Astrocyte of the spinal cord (primary cell): ENCODE measurements around the gene ATP6V0B.
A peak's percentile ranks its signal among the peaks of the same experiment; 100 is the strongest.

Source experiments
- DNase-seq: peaks from one replicate; pipeline ENCODE4 v3.0.0; 2011; ENCODE audit warnings: low read depth, low spot score
- H3K4me3 ChIP-seq: 2 replicates; pipeline ENCODE4 v1.5.1; 2011; ENCODE audit warnings: low read depth, mild to moderate bottlenecking, low read length, moderate library complexity
- CTCF ChIP-seq: IDR thresholded peaks from 2 replicates; pipeline ENCODE4 v1.5.1; 2012; ENCODE audit warnings: low read depth, mild to moderate bottlenecking, low read length, inconsistent platforms
- in situ Hi-C: cut with HindIII; loops from 2 replicates; pipeline ENCODE4 v1.10.0; 2017; ENCODE audit warnings: low sequenced_read_pairs

Gene ATP6V0B

DNA sequence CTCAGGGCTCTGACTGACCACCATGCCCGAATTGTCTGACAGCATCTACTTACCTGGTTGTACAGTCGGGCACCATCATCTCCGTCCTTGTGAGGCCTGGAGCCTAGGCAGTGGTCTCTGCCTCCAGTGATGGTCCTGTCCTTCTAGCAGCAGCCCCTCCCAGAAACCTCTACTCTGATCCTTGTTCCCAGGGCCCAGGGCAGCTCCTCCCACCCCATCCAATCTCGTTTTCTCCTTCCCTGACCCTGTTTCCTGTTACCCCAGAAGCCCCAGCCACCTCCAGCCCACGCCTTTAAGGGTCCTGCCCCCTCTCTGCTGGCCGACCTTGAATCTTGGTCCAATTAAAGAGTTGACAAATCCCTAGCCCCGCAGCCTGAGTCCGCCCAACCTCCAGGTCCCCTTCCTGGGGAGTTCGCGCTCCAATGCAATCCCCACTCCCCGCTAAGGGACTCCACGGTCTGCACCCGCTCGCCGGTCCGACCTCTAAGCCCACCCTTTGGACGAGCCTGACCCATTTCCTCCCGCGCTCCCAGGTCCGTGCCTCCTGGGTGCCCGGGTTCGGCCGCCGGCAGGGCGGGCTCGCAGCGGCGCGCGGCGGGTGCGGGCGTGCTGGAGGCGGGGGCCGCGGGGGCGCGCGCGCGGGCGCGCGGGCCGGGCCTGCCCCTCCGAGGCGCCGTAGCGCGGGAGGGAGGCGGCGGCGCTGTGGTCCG is 3.9 kb downstream of the ATP6V0B start, which contains the start of gene B4GALT2:
B4GALT2 (plus strand) TSS at position 660 of the 710 bp plus-strand sequence. CDS start 1,951 bp downstream, outside the sequence.
- in situ Hi-C loops = no loop called here
- no peak for DNase-seq
- peak within 1 kb of the TSS; percentile 59 for H3K4me3 ChIP-seq
- TF ChIP-seq CTCF = no peak

DNA sequence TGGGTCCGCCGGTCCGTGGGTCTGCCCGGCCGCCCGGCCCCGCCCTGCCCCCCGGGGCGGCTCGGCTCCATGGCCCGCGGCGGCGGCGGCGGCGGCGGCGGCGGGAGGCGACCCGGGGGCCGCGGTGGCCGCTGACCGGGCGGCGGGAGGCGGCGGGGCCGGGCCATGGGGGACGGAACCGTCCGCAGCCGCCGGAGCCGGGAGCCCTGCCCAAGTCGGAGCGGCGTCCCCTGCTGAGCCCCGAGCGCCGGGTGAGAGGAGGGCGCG is 4.4 kb downstream of the ATP6V0B start:
- H3K4me3 ChIP-seq = peak overlapping the region; percentile 59
- TF ChIP-seq CTCF = no peak
- in situ Hi-C loops = no loop called here
- DNase-seq = no peak

DNA sequence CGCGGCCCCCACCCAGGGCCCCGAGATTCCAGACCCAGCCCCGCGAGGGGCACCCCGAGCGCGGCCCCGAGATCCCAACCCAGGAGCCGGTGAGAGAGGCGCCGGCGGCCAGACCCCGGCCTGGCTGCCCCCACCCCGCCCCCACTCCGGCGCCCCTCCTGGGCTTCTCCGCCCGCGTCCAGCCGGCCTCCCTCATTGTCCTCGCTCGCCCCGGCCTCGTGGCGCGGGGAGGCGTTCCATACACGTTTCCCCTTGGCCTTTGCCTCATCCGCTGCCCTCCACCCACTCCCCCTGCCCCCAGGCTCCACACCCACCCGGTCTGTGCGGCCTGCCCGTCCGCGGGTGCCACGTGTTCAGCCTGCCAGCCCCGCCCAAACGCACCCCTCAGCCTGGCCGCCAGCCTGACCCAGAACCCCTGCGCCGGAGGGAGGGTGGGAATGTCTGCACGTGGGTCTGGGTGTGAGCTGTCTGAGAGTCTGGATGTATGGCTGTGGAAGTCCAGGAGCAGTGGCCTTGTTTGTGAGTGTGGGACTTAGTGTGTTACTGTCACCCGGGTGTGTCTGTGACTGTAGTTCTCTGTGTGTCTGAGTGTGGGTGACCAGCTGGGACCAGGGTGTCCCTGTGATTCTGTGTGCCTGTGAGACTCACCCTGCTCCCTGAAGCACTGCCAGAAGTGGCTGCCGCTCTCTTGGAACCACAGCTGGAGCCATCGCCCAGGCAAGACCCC is 4.9 kb downstream of the ATP6V0B start:
- H3K4me3 ChIP-seq = peak overlapping the region; percentile 59
- in situ Hi-C loops = no loop called here
- DNase-seq = peak; percentile 40
- TF ChIP-seq CTCF = no peak

DNA sequence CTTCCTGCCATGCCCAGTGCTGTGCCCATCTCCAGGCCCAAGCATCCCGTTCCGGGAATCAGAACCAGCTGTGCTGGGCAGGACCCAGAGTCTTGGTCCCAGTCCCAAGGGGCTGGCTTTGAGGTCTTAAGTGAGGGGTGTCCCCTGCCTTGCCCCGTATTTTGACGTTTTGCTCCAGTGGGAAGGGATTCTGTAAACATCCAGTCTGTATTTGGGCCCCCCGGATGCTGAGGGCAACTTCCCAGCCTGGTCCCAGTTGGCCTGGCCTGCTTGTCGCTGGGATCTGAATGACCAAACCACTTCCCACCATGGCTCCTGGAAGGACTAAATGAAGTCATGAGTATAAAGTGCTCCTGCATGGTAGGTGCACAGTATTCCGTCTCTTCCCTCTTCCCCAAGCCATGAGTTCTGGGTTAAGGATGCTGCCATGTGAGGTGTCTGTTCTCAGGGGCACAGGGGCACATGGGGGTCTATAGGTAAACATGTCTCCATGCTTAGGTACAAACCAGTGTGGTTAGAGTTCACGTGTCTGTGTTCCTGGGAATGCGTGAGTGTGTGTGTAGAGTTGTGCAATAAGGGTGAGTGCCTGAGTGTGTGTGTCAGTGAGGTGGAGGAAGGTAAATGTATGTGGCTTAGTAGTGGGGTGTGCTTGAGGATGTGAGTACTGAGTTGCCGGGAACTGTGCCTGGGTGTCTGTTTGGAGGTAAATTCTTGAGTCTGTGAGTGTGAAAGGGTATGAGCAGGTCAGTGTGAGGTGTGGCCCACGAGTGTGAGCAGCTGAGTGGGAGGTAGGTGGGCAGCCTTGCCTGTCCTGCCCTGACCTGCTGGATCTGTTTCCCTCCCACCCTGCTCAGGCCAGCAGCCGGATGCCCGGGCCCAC is 5.7 kb downstream of the ATP6V0B start:
- peak overlapping the region; percentile 59 for H3K4me3 ChIP-seq
- in situ Hi-C loops = no loop called here
- DNase-seq = no peak

DNA sequence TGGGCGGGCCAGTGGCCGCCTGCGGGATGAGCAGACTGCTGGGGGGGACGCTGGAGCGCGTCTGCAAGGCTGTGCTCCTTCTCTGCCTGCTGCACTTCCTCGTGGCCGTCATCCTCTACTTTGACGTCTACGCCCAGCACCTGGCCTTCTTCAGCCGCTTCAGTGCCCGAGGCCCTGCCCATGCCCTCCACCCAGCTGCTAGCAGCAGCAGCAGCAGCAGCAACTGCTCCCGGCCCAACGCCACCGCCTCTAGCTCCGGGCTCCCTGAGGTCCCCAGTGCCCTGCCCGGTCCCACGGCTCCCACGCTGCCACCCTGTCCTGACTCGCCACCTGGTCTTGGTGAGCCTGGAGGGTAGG is 6.4 kb downstream of the ATP6V0B start:
- in situ Hi-C loops = no loop called here
- H3K4me3 ChIP-seq = no peak overlapping the region
- no peak for TF ChIP-seq CTCF
- DNase-seq = no peak

More for the DNA sequence above, 5.7 kb downstream of the ATP6V0B start:
- TF ChIP-seq CTCF = no peak

GRCh38 chr1:43981636-43982035 is 6.9 kb downstream of the ATP6V0B start:
- no peak overlapping the region for H3K4me3 ChIP-seq
- in situ Hi-C loops = no loop called here
- no peak for TF ChIP-seq CTCF
- no peak for DNase-seq
